GM12873 (cell line): Measurements from ENCODE around the gene RBP3.

Experiments used
- CTCF ChIP-seq: IDR thresholded peaks from 2 replicates; pipeline ENCODE4 v1.5.1; 2012; ENCODE audit warnings: low read depth, mild to moderate bottlenecking, moderate library complexity, low read length, control low read depth; ENCODE audit not compliant: insufficient read depth; ENCODE audit errors: missing control alignments

Gene RBP3

DNA sequence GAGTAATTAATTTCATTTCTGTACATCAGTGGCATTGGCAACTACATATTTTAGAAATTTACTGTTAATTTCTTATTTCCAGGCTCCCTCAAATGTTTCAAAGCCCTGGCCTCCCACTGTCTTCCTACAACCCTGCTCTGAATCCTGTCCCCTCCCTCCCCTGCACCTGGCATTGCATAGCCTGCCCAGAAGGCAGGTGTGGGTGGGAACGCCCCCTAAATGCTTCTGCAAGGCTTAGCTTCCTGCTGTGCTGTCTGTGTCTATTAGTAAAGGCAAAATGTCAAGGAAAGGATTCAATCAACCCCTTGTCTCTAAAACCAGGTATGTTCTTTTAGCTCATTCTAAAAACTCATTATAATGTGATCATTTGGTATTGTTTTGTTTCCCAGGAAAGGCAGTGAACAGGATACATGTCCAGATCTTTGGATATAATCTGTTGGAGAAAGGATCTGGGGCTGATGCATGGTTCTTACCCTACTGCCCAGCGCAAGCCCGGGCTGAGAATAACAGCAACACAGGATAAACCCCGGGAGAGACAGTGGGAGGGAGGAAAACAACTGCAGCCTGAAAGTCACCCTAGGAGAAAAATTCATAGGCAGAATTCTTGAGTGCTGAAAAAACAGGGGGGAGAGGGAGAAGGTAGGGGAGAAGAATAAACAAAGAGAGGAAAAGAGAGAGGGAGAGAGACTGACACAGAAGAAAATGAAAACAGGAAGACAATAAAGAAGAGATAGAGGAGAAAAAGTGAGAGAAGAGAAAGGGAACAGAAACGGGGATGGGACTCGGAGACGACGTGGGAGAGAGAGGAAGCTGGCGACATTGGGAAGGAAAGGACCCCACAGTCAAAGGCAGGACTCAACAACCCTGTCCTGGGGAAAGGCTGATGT, 35.3 kb downstream of the RBP3 start:
- no peak for TF ChIP-seq CTCF

- TF ChIP-seq CTCF, result no peak
These were observed 36.2 kb downstream of the RBP3 start, which contains the start of gene ZNF488 for GRCh38 chr10:47384148-47384921. Gene ZNF488 (minus strand): TSS chr10:47384293. CDS start chr10:47368829, 15,464 bp downstream.

- TF ChIP-seq CTCF, result no peak
These were observed 40.7 kb downstream of the RBP3 start for GRCh38 chr10:47388879-47389278.

DNA sequence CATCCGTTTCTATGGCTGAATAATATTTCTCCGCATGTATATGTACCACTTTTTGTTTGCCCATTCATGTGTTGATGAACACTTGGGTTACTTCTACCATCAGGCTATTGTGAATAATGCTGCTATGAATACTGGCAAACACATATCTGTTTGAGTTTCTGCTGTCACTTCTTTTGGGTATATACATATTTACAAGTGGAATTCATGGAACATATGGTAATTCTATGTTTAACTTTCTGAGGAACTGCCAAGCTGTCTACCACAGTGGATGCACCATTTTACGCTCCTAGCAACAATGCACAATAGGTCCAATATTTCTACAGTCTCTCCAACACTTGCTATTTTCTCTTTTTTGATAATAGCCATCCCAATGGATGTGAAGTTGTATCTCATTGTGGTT, 41.5 kb downstream of the RBP3 start:
- TF ChIP-seq CTCF, result no peak

- no peak for TF ChIP-seq CTCF
These were observed 48.2 kb downstream of the RBP3 start for GRCh38 chr10:47396311-47396717.

DNA sequence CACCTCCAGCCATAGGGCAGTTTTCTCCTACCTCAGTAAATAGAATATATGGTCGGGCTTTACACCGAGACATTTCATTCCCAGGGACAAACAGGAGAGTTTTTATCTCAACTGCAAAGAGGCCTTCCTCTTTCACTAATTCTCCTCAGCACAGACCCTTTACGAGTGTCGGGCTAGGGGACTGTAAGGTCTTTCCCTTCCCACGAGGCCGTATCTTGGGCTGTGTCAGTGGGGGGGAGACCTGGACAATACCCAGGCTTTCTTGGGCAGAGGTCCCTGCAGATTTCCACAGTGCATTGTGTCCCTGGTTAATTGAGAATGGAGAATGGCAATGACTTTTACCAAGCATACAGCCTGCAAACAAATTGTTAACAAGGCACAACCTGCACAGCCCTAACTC, 49.1 kb downstream of the RBP3 start:
- TF ChIP-seq CTCF, result no peak

GRCh38 chr10:47400251-47400650, 52.1 kb downstream of the RBP3 start:
- no peak for TF ChIP-seq CTCF
